HG03095 (cell line): ENCODE data around the gene EPS8L1.
A peak's percentile ranks its signal among the peaks of the same experiment; 100 is the strongest.

ENCODE experiments used
- ATAC-seq: cut with Tn5 transposase; IDR thresholded peaks from one replicate; pipeline ENCODE4 v1.9.1; 2021; ENCODE audit warnings: moderate library complexity; ENCODE audit not compliant: unreplicated experiment

Gene EPS8L1

DNA sequence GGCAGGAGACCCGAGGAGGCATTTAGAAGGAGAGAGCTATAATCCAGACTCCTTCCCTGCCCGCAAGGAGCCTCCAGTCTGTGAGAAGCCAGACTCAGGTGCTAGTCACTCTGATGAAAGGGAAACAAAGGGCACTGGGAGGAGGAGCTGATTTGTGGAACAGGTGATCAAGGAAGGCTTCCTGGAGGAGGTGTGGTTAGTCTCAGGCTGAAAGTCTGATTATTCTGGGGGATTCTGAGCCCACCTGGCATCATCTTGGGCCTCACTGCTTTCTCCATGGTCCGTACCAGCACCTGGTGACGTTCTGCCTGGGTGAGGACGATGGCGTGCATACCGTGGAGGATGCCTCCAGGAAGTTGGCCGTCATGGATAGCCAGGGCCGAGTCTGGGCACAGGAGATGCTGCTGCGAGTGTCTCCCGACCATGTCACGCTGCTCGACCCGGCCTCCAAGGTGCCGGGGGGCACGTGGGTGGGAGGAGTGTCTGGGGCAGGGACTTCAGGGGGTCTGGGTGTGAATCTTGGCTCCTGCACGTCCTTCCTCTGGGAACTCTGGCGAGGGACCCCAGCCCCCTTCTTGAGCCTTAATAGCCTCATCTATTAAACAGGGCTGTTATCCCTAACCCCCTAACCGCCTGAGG lies 3.9 kb downstream of the EPS8L1 start:
- no peak for ATAC-seq

- no peak for ATAC-seq
Measured at GRCh38 chr19:55080121-55080967, 4.7 kb downstream of the EPS8L1 start.

- ATAC-seq: peak; percentile 51
Measured at GRCh38 chr19:55080968-55081769, 5.5 kb downstream of the EPS8L1 start.

- ATAC-seq: no peak
Measured at GRCh38 chr19:55081770-55082019, 6.0 kb downstream of the EPS8L1 start.

- no peak for ATAC-seq
Measured at GRCh38 chr19:55082020-55082851, 6.6 kb downstream of the EPS8L1 start.

- no peak for ATAC-seq
Measured at GRCh38 chr19:55083004-55083850, 7.6 kb downstream of the EPS8L1 start.

DNA sequence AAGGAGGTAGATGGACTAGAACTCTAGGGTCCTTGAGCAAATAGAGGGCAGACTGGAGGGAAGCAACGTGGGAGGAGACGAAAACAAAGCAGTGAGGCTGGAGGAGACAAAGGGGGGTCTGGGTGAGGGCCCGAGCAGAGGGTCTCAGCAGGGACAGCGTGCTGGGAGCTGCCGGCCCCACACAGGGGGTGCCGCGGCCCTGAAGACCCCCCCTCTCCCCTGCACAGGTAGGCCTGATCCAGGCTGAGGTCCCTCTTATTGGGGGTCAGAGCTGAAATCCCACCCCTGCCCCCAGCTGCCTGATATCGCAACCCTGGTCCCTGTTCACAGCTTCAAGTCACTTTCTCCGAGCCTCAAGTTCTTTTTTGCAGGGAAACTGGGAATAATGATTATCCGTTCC lies 8.7 kb downstream of the EPS8L1 start:
- no peak for ATAC-seq

- no peak for ATAC-seq
Measured at GRCh38 chr19:55085923-55086715, 10.4 kb downstream of the EPS8L1 start.

DNA sequence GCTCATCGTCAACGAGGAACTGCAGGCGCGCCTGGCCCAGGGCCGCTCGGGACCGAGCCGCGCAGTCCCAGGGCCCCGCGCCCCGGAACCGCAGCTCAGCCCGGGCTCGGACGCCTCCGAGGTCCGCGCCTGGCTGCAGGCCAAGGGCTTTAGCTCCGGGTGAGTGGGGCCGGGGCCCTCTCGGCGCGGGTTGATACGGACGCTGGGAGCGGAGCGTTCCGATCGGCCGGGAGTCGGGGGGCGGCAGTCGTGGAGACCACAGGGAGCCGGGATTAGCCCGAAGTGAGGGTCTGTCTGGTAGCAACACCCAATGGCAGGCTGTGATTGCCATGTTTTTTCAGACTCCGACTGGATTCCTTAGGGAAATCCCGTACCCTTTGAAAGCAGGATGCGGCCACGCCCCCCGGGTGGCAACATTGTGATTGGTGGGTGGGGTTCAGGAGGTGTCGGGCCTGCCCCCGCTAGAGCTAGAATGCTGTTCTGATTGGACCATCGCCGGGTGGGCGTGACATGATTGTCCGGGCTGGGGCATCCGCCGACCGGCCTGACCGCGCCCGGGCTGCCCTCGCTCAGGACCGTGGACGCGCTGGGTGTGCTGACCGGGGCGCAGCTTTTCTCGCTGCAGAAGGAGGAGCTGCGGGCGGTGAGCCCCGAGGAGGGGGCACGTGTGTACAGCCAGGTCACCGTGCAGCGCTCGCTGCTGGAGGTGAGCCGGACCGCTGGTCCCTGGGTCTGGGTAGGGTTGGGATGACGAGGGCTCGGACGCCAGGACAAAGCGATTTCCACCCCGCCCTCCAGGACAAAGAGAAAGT lies 11.3 kb downstream of the EPS8L1 start:
- no peak for ATAC-seq

DNA sequence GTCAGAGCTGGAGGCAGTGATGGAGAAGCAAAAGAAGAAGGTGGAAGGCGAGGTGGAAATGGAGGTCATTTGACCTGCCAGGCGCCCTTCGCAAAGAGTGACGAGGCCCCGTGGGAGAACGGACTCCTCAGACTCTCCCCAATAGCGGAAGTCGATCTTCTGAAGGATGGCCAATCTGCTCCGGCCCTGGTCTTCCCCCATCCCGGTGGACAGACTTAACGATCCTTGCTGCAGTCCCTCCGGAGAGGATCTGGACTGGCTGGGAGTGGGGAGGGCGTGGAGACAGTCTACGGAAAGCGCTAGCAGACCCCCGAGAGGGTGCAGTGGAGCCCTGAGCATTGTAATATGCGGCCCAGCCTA lies 11.9 kb downstream of the EPS8L1 start:
- ATAC-seq: no peak

DNA sequence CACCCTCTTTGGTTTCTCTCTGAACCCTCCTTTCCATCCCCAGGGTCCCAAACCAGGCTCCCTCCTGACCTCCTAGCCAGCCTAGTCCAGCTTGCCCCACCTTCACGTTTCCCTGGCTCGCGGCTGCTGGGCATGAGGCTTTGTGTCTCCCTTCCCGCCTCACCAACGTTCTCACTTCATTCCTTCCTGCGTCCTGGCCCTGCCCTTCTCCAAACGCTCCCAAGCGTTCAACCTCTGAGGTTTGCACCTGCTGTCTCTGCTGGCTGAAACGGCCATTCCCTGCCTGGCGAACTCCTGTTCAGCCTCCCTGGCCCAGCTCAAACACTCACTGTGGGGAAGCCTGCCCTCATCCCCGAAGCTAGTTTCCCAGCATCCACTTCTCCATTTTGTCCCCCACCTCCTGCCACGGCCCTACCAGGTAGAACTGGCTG lies 12.4 kb downstream of the EPS8L1 start:
- ATAC-seq: no peak

- no peak for ATAC-seq
Measured at GRCh38 chr19:55088543-55089341, 13.1 kb downstream of the EPS8L1 start.

- ATAC-seq: no peak
Measured at GRCh38 chr19:55089342-55089944, 13.8 kb downstream of the EPS8L1 start.

- no peak for ATAC-seq
Measured at GRCh38 chr19:55090564-55090963, 14.9 kb downstream of the EPS8L1 start.

DNA sequence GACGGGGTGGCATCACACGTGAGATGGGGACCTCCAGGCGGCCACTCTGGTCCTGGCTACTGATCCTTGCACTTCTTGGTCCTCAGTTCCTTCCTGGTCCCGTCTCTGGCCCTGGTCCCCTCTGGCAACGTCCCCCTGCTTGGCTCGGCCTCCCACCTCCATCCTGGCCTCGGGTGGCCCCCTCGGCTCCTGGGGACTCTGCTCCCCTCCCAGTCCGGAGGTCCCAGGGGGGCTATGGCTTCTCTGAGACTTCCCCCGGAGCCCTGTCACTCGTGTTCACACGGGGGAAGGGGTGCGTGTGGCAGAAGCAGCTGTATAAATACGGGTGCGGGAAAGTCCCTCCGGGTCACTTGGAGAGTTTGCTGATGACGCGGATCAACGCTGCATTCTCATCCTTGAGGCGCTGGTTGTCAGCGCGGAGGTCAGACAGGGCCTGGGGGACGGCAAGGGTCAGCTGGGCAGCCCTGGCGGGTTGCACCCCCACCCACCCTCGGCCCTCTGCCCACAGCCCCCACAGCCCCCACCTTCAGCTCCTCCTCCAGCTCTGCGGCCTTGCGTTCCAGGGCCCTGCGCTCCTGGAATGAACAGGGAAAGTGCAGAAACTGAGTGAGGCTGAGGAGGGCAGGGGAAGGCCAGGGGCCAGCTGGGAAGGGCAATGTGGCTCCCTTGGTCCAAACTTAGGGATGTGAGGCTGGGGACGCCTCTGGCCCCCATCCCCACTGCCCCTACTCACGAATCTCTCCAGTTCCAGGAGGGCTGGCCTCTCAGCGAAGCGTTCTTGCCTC lies 15.6 kb downstream of the EPS8L1 start:
- no peak for ATAC-seq

DNA sequence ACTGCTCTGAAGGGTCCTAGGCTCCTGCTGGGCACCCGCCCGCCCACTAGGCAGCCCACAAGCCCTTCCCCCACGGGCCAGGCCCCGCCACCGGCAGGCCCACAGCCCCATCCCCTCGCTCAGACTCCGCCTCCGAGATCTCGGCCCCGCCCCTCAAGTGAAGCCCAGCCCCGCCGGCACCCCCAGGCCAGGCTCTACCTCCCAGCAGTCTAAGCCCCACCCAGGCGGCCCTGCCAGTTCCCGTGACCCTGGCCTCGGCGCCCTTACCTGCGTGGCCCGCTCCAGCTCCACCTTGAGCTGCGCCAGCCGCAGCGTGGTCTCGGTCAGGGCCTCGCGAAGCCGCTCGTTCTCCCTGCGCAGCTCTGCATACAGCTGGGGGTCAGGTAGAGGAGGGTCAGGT lies 16.3 kb downstream of the EPS8L1 start:
- no peak for ATAC-seq
